H1 (cell line): ENCODE measurements around the gene CCDC196. TPM values are rescaled to one million over a fixed set of nuclear protein-coding genes. Genes with fewer than 3 reads are reported as not detected.
A peak's percentile ranks its signal among the peaks of the same experiment; 100 is the strongest.

ENCODE experiments used
- ATF2 ChIP-seq: IDR thresholded peaks from 2 replicates; pipeline ENCODE4 v1.6.1; 2012; ENCODE audit warnings: low read length, inconsistent platforms
- BCL11A ChIP-seq, 2 experiments: IDR thresholded peaks; one replicate each; pipeline ENCODE4 v1.6.1; 2011; ENCODE audit warnings: low read depth in 2 of 2, low read length in 2 of 2, mild to moderate bottlenecking in 2 of 2
- CBX5 ChIP-seq: fragments of 300-800, 300-1000 bp; sonication (generic); IDR thresholded peaks from 2 replicates; pipeline ENCODE4 v1.7.1; 2016; ENCODE audit warnings: antibody characterized with exemption, low read length, low read depth
- CBX8 ChIP-seq: fragments of 300-800, 300-1000 bp; sonication (generic); IDR thresholded peaks from 2 replicates; pipeline ENCODE4 v1.7.1; 2016; ENCODE audit warnings: low read depth, low read length, borderline replicate concordance
- CHD2 ChIP-seq: IDR thresholded peaks from 2 replicates; pipeline ENCODE4 v1.6.1; 2012; ENCODE audit warnings: low read length, improper control_type of control experiment
- CTBP2 ChIP-seq: IDR thresholded peaks from 2 replicates; pipeline ENCODE4 v1.7.0; 2011; ENCODE audit warnings: borderline replicate concordance, mild to moderate bottlenecking, moderate library complexity, mixed read lengths, low read length; ENCODE audit not compliant: insufficient read depth, insufficient read length
- EP300 ChIP-seq, 2 experiments: IDR thresholded peaks; 1 replicate in 1 of 2; 2 replicates in 1 of 2; pipeline ENCODE4 v1.6.1; 2011 to 2012; ENCODE audit warnings: low read depth in 2 of 2, low read length in 2 of 2, mild to moderate bottlenecking in 2 of 2, borderline replicate concordance in 1 of 2, inconsistent platforms in 1 of 2, moderate library complexity in 1 of 2
- FOSL1 ChIP-seq: IDR thresholded peaks from 2 replicates; pipeline ENCODE4 v1.6.1; 2011; ENCODE audit warnings: mild to moderate bottlenecking, low read depth, low read length, moderate library complexity; ENCODE audit not compliant: insufficient read depth
- GABPA ChIP-seq: IDR thresholded peaks from 2 replicates; pipeline ENCODE4 v1.6.1; 2011; ENCODE audit warnings: mild to moderate bottlenecking, low read length, moderate library complexity, borderline replicate concordance; ENCODE audit not compliant: insufficient read depth
- JUN ChIP-seq: IDR thresholded peaks from 2 replicates; pipeline ENCODE4 v1.6.1; 2011; ENCODE audit warnings: low read depth, mild to moderate bottlenecking, improper control_type of control experiment, low read length
- KDM5A ChIP-seq: fragments of 200-600 bp; IDR thresholded peaks from 2 replicates; pipeline ENCODE4 v1.7.1; 2012; ENCODE audit warnings: mild to moderate bottlenecking, low read length, inconsistent platforms, mixed read lengths
- RFX5 ChIP-seq: IDR thresholded peaks from 2 replicates; pipeline ENCODE4 v1.6.1; 2011; ENCODE audit warnings: low read depth, low read length, improper control_type of control experiment, borderline replicate concordance
- RXRA ChIP-seq: IDR thresholded peaks from 2 replicates; pipeline ENCODE4 v1.6.1; 2011; ENCODE audit warnings: low read depth, mild to moderate bottlenecking, low read length, moderate library complexity; ENCODE audit not compliant: insufficient read depth
- SAP30 ChIP-seq: fragments of 300-600 bp; sonication (generic); IDR thresholded peaks from 2 replicates; pipeline ENCODE4 v1.7.1; 2012; ENCODE audit warnings: low read length, moderate library complexity, mild to moderate bottlenecking, inconsistent platforms; ENCODE audit not compliant: insufficient read depth, insufficient replicate concordance
- SIN3A ChIP-seq, 2 experiments: IDR thresholded peaks in 1 of 2; conservative IDR thresholded peaks in 1 of 2; 2 replicates each; pipeline ENCODE4 v1.6.1; 2011 to 2012; ENCODE audit warnings: low read length in 2 of 2, improper control_type of control experiment in 1 of 2, low read depth in 1 of 2, mild to moderate bottlenecking in 1 of 2
- TAF1 ChIP-seq: IDR thresholded peaks from 2 replicates; pipeline ENCODE4 v1.6.1; 2011; ENCODE audit warnings: mild to moderate bottlenecking, low read depth, low read length
- TAF7 ChIP-seq: optimal IDR thresholded peaks from 2 replicates; pipeline ENCODE3; 2011; ENCODE audit warnings: low read depth, mild to moderate bottlenecking, inconsistent platforms, low read length, moderate library complexity, borderline replicate concordance
- TBP ChIP-seq: IDR thresholded peaks from 2 replicates; pipeline ENCODE4 v1.6.1; 2011; ENCODE audit warnings: low read depth, low read length, improper control_type of control experiment
- TCF12 ChIP-seq: IDR thresholded peaks from 2 replicates; pipeline ENCODE4 v1.6.1; 2011; ENCODE audit warnings: low read depth, mild to moderate bottlenecking, low read length
- USF2 ChIP-seq: IDR thresholded peaks from 2 replicates; pipeline ENCODE4 v1.6.1; 2011; ENCODE audit warnings: low read length, improper control_type of control experiment
- polyA plus RNA-seq, 7 experiments: library from polyadenylated mRNA; depleted of rRNA in 3 of 7; stranded (reverse) in 5 of 7; unstranded in 2 of 7; fragments of >200 nt in 5 of 7; fragments of 200-250 nt in 2 of 7; gene quantifications; 1 replicate in 5 of 7; 2 replicates in 1 of 7; 4 replicates in 1 of 7; pipeline versions ENCODE4 v1.2.1 to v1.2.3, GENCODE V29; 2011 to 2013; ENCODE audit warnings: missing spikeins in 2 of 7, mixed read lengths in 2 of 7
- total RNA-seq: library from RNA; stranded (reverse); fragmentation: NEBNext Ultra II Directional; extraction: Animal tissue kit (Norgen Biotek cat#: 25700); gene quantifications from 2 replicates; pipeline ENCODE4 v1.2.1, GENCODE V29; 2021

CCDC196 gene
- total and polyA plus RNA-seq, 2 of the 8 experiments (the other 6 are each of a cell fraction or from before 2014, with no cell fraction given): not detected

- TF ChIP-seq ATF2 (no peak), SIN3A (conservative IDR thresholded peaks at IDR 0.05 in 1 of 2, IDR thresholded peaks at IDR 0.05 in 1 of 2; ENCODE audit: low read depth in 1 of 2, low read length in 2 of 2) (peak; percentile 59 to 70; a peak in 3 of 4 replicates), JUN (no peak), TBP (peak; percentile 65), USF2 (no peak), FOSL1 (0 out of 2 replicates have a peak, but pooled peaks have one; percentile 55), RXRA (no peak), CBX8 (no peak), TAF7 (peak; percentile 31), TCF12 (no peak), TAF1 (peak; percentile 82), BCL11A (IDR thresholded peaks at IDR 0.05; ENCODE audit: low read depth in 2 of 2, low read length in 2 of 2) (no peak), CHD2 (peak; percentile 68), CBX5 (no peak), KDM5A (0 out of 2 replicates have a peak, but pooled peaks have one; percentile 16), EP300 (IDR thresholded peaks at IDR 0.05; ENCODE audit: borderline replicate concordance in 1 of 2, low read depth in 2 of 2, low read length in 2 of 2) (no peak), CTBP2 (no peak), RFX5 (no peak), GABPA (no peak), SAP30 (no peak)
These were observed 21.8 kb downstream of the CCDC196 start, which contains the start of gene GPHN (continued) for GRCh38 chr14:66507722-66508546.
